CMK (cell line): ENCODE data around the gene ALAD.
"Not testable (repeated sequence)": the region's sequence is repeated elsewhere in the genome, so short reads cannot be mapped to it uniquely, and the experiment has no call there.

ENCODE experiments used
- DNase-seq: peaks from one replicate; pipeline ENCODE4 v3.0.0-alpha.2; 2010; ENCODE audit warnings: low read depth

The ALAD gene

GRCh38 chr9:113373256-113373655 lies 27.8 kb downstream of the ALAD start:
- no peak for DNase-seq

- DNase-seq, result no peak
These were observed 29.0 kb downstream of the ALAD start for GRCh38 chr9:113372059-113372458.

- no peak for DNase-seq
These were observed 30.2 kb downstream of the ALAD start for GRCh38 chr9:113370806-113371325.

- DNase-seq, result no peak
These were observed 31.3 kb downstream of the ALAD start for GRCh38 chr9:113369855-113370140.

GRCh38 chr9:113368982-113369854 lies 31.9 kb downstream of the ALAD start:
- no peak for DNase-seq

DNA sequence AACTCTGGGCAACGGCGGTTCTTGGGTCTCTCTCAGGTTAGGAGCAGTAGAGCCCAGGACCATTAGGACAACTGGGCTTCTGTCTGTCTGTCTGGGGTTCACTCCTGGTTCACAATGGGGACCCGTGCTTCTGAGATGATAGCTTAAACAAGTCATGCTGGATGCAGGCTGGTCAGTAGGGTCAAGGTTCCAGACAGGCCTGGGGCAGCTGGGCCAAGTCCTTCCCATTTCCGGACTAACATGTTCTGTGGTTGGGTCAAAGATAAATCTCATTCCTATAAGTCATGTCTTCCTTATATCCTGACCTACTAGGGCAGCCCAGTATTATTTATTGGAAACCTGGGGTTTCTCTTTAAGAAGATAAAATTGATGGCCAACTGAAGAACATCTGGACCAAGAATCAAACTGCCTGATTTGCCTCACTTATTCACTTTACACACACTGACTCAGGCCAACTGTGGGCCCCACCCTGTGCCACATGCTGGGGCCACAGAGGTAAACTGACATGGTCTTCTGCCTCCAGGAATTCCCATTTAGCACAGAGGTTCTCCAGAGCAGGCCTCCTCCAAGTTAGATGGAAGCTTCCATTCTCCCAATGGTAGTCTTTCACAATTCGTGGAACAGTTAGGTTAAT lies 32.6 kb downstream of the ALAD start:
- no peak for DNase-seq

DNA sequence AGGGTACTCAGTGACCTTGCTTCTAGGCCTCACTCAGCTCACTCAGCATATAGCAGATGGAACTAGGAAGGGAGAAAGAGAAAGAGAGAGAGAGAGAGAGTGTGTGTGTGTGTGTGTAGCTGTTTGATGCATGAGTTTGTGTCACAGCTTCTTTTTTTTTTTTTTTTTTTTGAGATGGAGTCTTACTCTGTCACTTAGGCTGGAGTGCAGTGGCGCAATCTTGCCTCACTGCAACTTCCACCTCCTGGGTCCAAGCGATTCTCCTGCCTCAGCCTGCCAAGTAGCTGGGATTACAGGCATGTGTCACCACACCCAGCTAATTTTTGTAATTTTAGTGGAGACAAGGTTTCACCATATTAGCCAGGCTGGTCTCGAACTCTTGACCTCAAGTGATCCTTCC lies 35.4 kb downstream of the ALAD start:
- DNase-seq, result not testable (repeated sequence)

- DNase-seq, result no peak
These were observed 36.1 kb downstream of the ALAD start for GRCh38 chr9:113364951-113365350.

DNA sequence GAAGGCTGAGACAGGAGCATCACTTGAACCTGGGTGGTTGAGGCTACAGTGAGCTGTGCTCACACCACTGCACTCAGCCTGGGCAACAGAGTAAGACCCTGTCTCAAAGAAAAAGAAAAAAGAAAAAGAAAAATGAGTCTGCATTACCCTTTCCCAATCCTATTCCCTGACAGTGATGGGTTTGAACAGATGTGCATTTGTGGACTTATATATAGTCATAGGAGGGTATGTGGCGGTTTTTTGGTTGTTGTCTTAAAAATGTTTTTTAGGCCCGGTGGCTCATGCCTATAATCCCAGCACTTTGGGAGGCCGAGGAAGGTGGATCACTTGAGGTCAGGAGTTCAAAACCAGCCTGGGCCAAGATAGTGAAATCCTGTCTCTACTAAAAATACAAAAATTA lies 37.7 kb downstream of the ALAD start:
- DNase-seq, result no peak

DNA sequence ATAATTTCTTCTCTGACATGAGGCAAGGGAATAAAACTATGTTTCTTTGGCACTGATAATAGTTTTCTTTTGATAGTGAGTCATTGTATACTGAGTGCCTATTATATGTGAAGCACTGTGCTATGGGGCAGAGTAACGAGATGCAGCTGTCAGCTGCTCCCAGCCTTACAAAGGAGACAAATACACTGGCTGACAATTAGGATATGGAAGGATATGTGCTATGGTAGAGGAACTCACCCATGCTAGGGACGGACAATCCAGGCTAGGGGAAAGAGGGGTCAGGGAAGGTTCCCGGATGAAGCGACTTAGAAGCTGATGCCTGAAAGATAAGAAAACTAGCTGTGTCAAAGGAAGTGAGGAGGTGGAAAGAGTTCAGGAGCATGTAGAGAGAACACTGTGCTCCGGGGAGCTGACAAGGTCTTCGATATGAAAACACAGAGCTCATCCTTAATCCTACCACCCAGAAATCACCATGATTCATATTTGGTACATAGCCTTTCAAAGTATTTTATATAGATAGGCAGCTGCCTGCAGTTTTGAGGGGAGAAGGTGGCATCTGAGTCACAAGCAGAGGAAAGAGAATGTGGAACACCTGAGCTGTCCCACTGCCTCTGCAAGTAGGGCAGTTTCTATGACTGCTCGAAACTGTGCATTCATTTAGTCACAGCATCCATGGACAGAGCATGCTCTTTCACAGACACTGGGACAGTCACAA lies 39.6 kb downstream of the ALAD start:
- DNase-seq, result no peak

DNA sequence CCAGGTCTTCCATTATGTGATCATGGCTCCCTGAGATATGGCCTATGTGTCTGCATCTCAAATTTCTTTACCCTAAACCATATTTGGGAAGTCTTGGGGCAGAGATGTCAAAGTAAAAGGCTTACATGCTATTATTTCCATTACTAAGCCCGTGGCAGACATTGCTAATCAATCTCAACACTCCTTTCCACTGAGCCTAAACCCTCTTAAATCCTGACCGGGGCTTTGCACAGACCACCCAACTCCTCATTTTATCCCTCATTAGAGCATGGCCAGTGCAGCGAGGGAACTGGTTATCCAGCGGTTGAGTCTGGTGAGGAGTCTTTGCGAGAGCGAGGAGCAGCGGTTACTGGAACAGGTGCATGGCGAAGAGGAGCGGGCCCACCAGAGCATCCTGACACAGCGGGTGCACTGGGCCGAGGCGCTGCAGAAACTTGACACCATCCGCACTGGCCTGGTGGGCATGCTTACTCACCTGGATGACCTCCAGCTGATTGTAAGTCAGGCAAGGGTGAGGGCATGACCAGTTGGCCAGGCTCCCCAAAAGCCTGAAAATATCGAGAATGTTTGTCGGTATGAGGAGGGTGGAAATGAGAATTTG lies 40.7 kb downstream of the ALAD start:
- DNase-seq, result no peak

DNA sequence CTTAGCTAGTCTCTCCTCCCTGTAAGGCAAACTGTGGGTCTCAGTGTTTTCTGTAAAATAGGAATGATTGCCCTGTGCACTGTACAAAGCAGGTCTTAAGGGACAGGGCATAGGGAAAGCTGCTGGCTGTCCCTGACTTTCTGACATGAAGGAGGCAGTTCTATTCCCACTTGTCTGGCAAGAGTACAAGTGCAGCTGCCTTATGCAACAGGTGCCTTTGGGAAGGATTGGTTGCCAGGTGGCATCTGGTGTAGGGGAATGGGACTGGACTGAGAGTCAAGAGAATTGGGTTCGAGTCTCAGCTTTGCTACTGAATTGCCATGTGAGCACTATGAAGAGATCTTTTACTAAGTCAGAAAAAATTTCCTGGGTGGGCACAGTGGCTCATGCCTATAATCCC lies 41.7 kb downstream of the ALAD start:
- no peak for DNase-seq

GRCh38 chr9:113356686-113357292 lies 44.3 kb downstream of the ALAD start:
- DNase-seq, result no peak

- DNase-seq, result no peak
These were observed 46.0 kb downstream of the ALAD start for GRCh38 chr9:113355040-113355596.

- DNase-seq, result no peak
These were observed 48.7 kb downstream of the ALAD start for GRCh38 chr9:113352411-113352810.

GRCh38 chr9:113352006-113352405 lies 49.1 kb downstream of the ALAD start:
- DNase-seq, result no peak

- DNase-seq, result no peak
These were observed 50.1 kb downstream of the ALAD start for GRCh38 chr9:113350937-113351336.

- no peak for DNase-seq
These were observed 50.9 kb downstream of the ALAD start for GRCh38 chr9:113350107-113350661.

- DNase-seq, result no peak
These were observed 51.5 kb downstream of the ALAD start, which contains the start of gene BSPRY for GRCh38 chr9:113349445-113350094. TSS of gene BSPRY (plus strand) at chr9:113349541. CDS start at chr9:113349580, 39 bp downstream.

GRCh38 chr9:113349066-113349444 lies 52.0 kb downstream of the ALAD start:
- DNase-seq, result no peak

GRCh38 chr9:113348437-113348836 lies 52.6 kb downstream of the ALAD start:
- no peak for DNase-seq
